Stimulated activated CD4-positive, alpha-beta T cell treated with anti-CD3 and anti-CD28 coated beads, Interleukin-12 subunit alpha, Interleukin-12 subunit beta, amount 100 ng/mL, for 48 hours (primary cell): ENCODE data around the gene TNNC1.

Source experiments
- DNase-seq, 3 donors: peaks; one replicate each; pipeline ENCODE4 v3.0.0-alpha.2; 2020; ENCODE audit warnings: low read depth in 2 of 3, low spot score in 1 of 3

The TNNC1 gene

DNA sequence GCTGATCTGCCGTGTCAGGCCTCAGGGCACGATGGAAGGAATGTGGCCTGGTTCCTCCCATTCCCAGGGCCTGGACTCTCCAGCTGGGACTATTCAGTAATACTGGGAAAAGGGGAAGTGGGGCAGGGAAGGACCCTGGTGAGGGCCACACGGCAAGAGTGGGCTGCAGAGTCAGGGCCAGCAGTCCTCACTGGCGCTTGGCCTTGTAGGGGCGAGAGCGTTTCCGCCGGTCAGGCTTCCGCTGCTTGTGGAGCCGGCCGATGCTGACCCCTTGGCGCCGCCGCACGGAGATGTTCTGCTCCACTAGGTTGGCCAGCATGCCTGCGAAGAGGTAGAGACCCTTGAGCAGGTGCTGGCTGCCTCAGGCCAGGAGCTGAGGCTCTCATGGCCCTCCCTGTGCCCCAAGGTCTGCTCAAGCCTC is 51.7 kb downstream of the TNNC1 start:
- no peak for DNase-seq

DNA sequence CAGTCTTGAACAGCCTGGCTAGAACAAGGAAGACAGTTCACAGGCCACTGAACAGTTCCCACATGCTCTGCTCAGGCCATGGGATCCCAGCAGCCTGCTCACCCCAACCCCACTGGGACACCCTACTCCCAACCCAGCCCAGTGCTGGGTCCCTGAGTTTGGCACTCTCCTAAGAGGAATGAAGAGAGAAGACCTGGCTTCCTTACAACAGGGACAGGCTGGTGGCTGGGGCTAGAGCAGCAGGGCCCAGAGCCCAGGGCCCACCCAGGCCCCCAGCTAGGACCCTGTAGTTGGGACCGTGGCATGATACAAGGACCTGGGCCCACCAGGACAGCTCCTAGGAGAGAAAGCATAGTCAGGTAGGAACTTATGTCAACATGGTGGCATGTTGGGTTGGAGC is 52.3 kb downstream of the TNNC1 start:
- DNase-seq = no peak
